OCI-LY7 (cell line): ENCODE data around the gene SH3RF3. TPM values are rescaled to one million over a fixed set of nuclear protein-coding genes. Genes with fewer than 3 reads are reported as not detected.

Experiments used
- BruUV-seq: library from RNA; stranded (reverse); fragments of 400-500 nt; replicated peaks from 2 replicates; lab custom pipeline; 2021; lab: Mats Ljungman, UMichigan
- CTCF ChIA-PET: fragments of 300-600 bp; sonication (Branson Sonifier 250); formaldehyde crosslinking; loops from one replicate; lab custom pipeline; 2022; ENCODE audit warnings: antibody characterized with exemption; ENCODE audit not compliant: unreplicated experiment; lab: Charles Lee
- POLR2A ChIA-PET: fragments of 300-600 bp; sonication (Branson Sonifier 250); formaldehyde crosslinking; loops from one replicate; lab custom pipeline; 2022; ENCODE audit warnings: antibody characterized with exemption; lab: Charles Lee
- DNase-seq: peaks from one replicate; pipeline ENCODE4 v3.0.0-alpha.2; 2015; ENCODE audit warnings: low spot score
- H2AFZ ChIP-seq: fragments of 200-600 bp; sonication (generic), shearing (Covaris generic); 2 replicates; pipeline ENCODE4 v1.6.1; 2014; ENCODE audit warnings: mild to moderate bottlenecking, antibody characterized with exemption, low read length, moderate library complexity
- H3K27ac ChIP-seq: fragments of 200-600 bp; sonication (generic); 2 replicates; pipeline ENCODE4 v1.5.1; 2014; ENCODE audit warnings: mixed run types, low read depth, mild to moderate bottlenecking, moderate library complexity, low read length, inconsistent platforms; ENCODE audit not compliant: poor library complexity, severe bottlenecking
- H3K36me3 ChIP-seq: fragments of 200-600 bp; sonication (generic); 2 replicates; pipeline ENCODE4 v1.6.1; 2014; ENCODE audit warnings: mild to moderate bottlenecking, antibody characterized with exemption, low read length, moderate library complexity, mixed read lengths; ENCODE audit not compliant: insufficient read depth
- H3K4me1 ChIP-seq: fragments of 200-600 bp; sonication (generic); 2 replicates; pipeline ENCODE4 v1.5.1; 2014; ENCODE audit warnings: mild to moderate bottlenecking, low read length; ENCODE audit not compliant: insufficient read depth, poor library complexity, severe bottlenecking
- H3K4me2 ChIP-seq: fragments of 200-600 bp; sonication (generic); 2 replicates; pipeline ENCODE4 v1.6.1; 2014; ENCODE audit warnings: mild to moderate bottlenecking, low read length
- H3K4me3 ChIP-seq: fragments of 200-600 bp; sonication (generic); 2 replicates; pipeline ENCODE4 v1.5.1; 2014; ENCODE audit warnings: mild to moderate bottlenecking, low read depth, low read length; ENCODE audit not compliant: poor library complexity, severe bottlenecking
- H3K79me2 ChIP-seq: fragments of 200-600 bp; sonication (generic); 2 replicates; pipeline ENCODE4 v1.6.1; 2016; ENCODE audit warnings: low read depth, mild to moderate bottlenecking, low read length, moderate library complexity, mixed read lengths; ENCODE audit not compliant: insufficient read depth
- H3K9me2 ChIP-seq: fragments of 200-600 bp; sonication (generic); 2 replicates; pipeline ENCODE4 v1.6.1; 2016; ENCODE audit warnings: mild to moderate bottlenecking, low read length, mixed read lengths; ENCODE audit not compliant: insufficient read depth
- H3K9me3 ChIP-seq: fragments of 200-600 bp; sonication (generic); 2 replicates; pipeline ENCODE4 v1.6.1; 2014; ENCODE audit warnings: mild to moderate bottlenecking, mixed run types, low read length, mixed read lengths
- H4K20me1 ChIP-seq: fragments of 200-600 bp; sonication (generic); 2 replicates; pipeline ENCODE4 v1.6.1; 2014; ENCODE audit warnings: mild to moderate bottlenecking, antibody characterized with exemption, low read length, moderate library complexity, mixed read lengths; ENCODE audit not compliant: insufficient read depth
- EZH2phosphoT487 ChIP-seq: fragments of 200-600 bp; sonication (generic); IDR thresholded peaks from 2 replicates; pipeline ENCODE4 v1.6.1; 2018; ENCODE audit warnings: low read depth, borderline replicate concordance, mild to moderate bottlenecking, mixed run types, antibody characterized with exemption, low read length, moderate library complexity, mixed read lengths
- intact Hi-C: fragments of 100-400 bp; cut with micrococcal nuclease; formaldehyde crosslinking; loops from one replicate; pipeline ENCODE4 v1.10.0; 2022; ENCODE audit not compliant: unreplicated experiment
- total RNA-seq, 2 experiments: library from RNA; depleted of rRNA in 1 of 2; stranded (reverse); fragments of >200 nt in 1 of 2; shearing (Covaris generic) in 1 of 2; gene quantifications; 2 replicates each; pipeline ENCODE4 v1.2.3, GENCODE V29; 2014 to 2022
- TF ChIP-seq, protein P1 (sequence below): fragments of 200-600 bp; sonication (generic); conservative IDR thresholded peaks from 2 replicates; pipeline ENCODE4 v1.5.1; 2014; ENCODE audit warnings: mild to moderate bottlenecking, antibody characterized with exemption, low read length, moderate library complexity, mixed read lengths

The SH3RF3 gene
- total RNA-seq, 2 experiments from 2014 or later = not detected

DNA sequence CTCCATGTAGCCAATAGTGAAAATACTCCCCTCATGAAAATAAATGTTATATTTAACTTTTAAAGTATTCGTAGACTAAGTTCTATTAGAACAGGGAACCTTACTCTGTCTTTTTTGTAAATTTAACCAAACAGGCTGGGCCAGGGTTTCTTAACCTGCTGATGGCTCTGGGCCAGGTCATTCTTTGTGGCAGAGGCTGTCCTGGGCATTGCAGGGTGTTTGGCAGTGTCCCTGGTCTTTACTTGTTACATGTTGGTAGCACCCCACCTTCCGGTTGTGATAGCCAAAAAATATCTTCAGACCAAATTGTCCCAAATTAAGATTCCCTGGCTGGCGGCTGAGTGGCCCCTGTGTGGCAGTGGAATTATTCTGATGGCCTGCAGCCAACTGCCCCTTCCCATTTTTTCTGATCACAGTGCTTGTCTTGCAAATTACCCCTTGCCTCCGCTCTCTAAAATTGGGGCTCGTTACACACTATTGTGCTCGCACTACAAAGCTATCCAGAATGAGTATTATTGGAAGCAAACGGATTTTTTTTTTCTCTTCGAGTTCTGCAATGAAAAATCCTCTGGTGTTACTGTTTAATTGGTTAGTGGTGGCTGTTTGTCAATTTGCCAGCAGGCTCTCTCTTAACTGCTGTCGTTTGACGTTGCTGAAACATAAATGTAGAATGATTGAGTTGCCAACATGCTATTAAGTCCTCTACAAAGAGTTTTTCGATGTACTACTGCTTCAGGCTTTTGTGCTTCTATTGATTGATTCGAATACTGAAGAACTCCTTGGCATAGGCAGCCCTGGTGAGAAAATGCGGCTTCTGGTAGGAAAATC, 216.9 kb downstream of the SH3RF3 start:
- Histone ChIP-seq H3K4me3 (no peak overlapping the region), H3K4me2 (no peak overlapping the region), H3K9me3 (no peaks in the 10 kb centered on the region), H3K79me2 (no peaks in the 10 kb centered on the region), H4K20me1 (no peaks in the 10 kb centered on the region), H3K9me2 (no peaks in the 10 kb centered on the region), H2AFZ (no peak overlapping the region), H3K27ac (no peak overlapping the region), H3K4me1 (no peaks in the 10 kb centered on the region), H3K36me3 (no peaks in the 10 kb centered on the region)
- POLR2A ChIA-PET = no interaction called here
- intact Hi-C loops = no loop called here
- CTCF ChIA-PET = no interaction called here
- no peak for TF ChIP-seq EZH2phosphoT487
- TF ChIP-seq, protein P1, sequence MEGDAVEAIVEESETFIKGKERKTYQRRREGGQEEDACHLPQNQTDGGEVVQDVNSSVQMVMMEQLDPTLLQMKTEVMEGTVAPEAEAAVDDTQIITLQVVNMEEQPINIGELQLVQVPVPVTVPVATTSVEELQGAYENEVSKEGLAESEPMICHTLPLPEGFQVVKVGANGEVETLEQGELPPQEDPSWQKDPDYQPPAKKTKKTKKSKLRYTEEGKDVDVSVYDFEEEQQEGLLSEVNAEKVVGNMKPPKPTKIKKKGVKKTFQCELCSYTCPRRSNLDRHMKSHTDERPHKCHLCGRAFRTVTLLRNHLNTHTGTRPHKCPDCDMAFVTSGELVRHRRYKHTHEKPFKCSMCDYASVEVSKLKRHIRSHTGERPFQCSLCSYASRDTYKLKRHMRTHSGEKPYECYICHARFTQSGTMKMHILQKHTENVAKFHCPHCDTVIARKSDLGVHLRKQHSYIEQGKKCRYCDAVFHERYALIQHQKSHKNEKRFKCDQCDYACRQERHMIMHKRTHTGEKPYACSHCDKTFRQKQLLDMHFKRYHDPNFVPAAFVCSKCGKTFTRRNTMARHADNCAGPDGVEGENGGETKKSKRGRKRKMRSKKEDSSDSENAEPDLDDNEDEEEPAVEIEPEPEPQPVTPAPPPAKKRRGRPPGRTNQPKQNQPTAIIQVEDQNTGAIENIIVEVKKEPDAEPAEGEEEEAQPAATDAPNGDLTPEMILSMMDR = no peak
- no peak for DNase-seq
- no TSS peak for BruUV-seq

DNA sequence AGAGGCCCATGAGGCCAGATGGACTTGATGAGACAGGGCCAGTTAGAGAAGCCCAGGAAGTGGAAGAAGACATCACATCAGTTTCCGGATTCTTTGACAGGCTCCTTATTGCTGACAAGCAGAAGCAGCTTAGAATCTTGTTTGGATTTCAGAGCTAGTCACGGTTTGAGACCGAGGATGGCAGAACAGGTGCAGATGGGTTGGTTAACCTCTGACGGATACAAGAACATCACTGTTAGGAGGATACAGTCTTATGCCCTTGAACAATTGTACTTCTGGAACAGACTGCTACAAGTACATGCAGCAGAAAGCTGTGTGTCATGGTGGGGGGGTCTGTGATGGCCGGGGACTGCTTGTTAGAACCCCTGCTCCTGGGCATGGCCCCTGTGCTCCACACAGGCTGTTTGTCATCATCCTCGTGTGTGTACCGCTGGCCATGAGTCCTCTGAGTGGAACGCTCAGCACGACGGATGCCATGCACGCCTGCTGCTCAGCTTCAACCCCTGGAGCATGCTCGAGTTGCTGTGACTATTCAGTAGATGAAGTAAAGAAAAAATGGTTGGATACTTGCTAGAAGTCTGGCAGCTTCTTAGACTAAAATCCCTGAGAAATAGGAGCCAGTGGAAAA, 217.7 kb downstream of the SH3RF3 start:
- H3K79me2 ChIP-seq = no peaks in the 10 kb centered on the region
- H3K4me3 ChIP-seq = no peak overlapping the region
- H3K4me2 ChIP-seq = no peak overlapping the region
- ChIA-PET POLR2A (no interaction called here), CTCF (no interaction called here)
- no peaks in the 10 kb centered on the region for H3K9me3 ChIP-seq
- H3K36me3 ChIP-seq = no peaks in the 10 kb centered on the region
- TF ChIP-seq, protein P1 = no peak
- TF ChIP-seq EZH2phosphoT487 = no peak
- H4K20me1 ChIP-seq = no peaks in the 10 kb centered on the region
- no TSS peak for BruUV-seq
- no peak overlapping the region for H3K27ac ChIP-seq
- DNase-seq = no peak
- H2AFZ ChIP-seq = no peak overlapping the region
- H3K9me2 ChIP-seq = no peaks in the 10 kb centered on the region
- intact Hi-C loops = no loop called here
- H3K4me1 ChIP-seq = no peaks in the 10 kb centered on the region

DNA sequence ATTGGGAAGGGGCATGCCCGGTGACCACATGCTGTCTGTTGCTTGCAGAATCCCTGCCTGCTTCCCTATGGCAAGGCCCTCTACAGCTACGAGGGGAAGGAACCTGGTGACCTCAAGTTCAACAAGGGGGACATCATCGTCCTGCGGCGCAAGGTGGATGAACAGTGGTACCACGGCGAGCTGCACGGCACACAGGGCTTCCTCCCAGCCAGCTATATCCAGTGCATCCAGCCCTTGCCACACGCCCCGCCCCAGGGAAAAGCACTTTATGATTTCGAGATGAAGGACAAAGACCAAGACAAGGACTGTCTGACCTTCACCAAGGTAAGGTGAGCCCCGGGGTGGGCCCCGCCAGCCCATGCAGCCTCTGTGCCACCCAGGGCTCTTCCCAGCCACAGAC, 218.6 kb downstream of the SH3RF3 start:
- TF ChIP-seq, protein P1 = no peak
- TF ChIP-seq EZH2phosphoT487 = no peak
- H3K9me3 ChIP-seq = no peaks in the 10 kb centered on the region
- no peak overlapping the region for H3K4me2 ChIP-seq
- intact Hi-C loops = no loop called here
- ChIA-PET POLR2A (no interaction called here), CTCF (no interaction called here)
- H3K36me3 ChIP-seq = no peaks in the 10 kb centered on the region
- no peak overlapping the region for H3K27ac ChIP-seq
- H4K20me1 ChIP-seq = no peaks in the 10 kb centered on the region
- DNase-seq = no peak
- no peaks in the 10 kb centered on the region for H3K4me1 ChIP-seq
- H3K9me2 ChIP-seq = no peaks in the 10 kb centered on the region
- H3K4me3 ChIP-seq = no peak overlapping the region
- H3K79me2 ChIP-seq = no peaks in the 10 kb centered on the region
- no peak overlapping the region for H2AFZ ChIP-seq
- no TSS peak for BruUV-seq
